Esophagus squamous epithelium (tissue), 5 donors: ENCODE data around the gene MAML3. TPM values are rescaled to one million over a fixed set of nuclear protein-coding genes. Genes with fewer than 3 reads are reported as not detected.

Experiments
- DNase-seq: peaks from one replicate; lab custom pipeline; 2025; lab: John Stamatoyannopoulos, UW
- H3K27ac ChIP-seq, 4 donors: fragments of 200-600 bp; sonication (generic); one replicate each; pipeline ENCODE4 v1.5.1; 2016 to 2019; ENCODE audit warnings: mild to moderate bottlenecking in 1 of 4
- H3K27me3 ChIP-seq, 4 donors: fragments of 200-600 bp; sonication (generic); 1 replicate in 3 of 4; 2 replicates in 1 of 4; pipeline versions ENCODE4 v1.5.1 to v1.6.0; 2017 to 2021; ENCODE audit warnings: antibody characterized with exemption in 1 of 4
- H3K36me3 ChIP-seq, 3 donors: fragments of 200-600 bp; sonication (generic); one replicate each; pipeline ENCODE4 v1.5.1; 2016 to 2019
- H3K4me1 ChIP-seq, 3 donors: fragments of 200-600 bp; sonication (generic); one replicate each; pipeline ENCODE4 v1.5.1; 2017 to 2019
- H3K4me3 ChIP-seq, 4 donors: fragments of 200-600 bp; sonication (generic); 1 replicate in 3 of 4; 2 replicates in 1 of 4; pipeline ENCODE4 v1.5.1; 2016 to 2019; ENCODE audit warnings: mild to moderate bottlenecking in 2 of 4, moderate library complexity in 1 of 4
- H3K9me3 ChIP-seq, 3 donors: fragments of 200-600 bp; sonication (generic); one replicate each; pipeline ENCODE4 v1.5.1; 2016 to 2019
- POLR2A ChIP-seq, 4 donors: fragments of 450-650 bp; IDR thresholded peaks; one replicate each; pipeline ENCODE4 v1.6.1; 2017; ENCODE audit warnings: antibody characterized with exemption in 4 of 4, mild to moderate bottlenecking in 4 of 4, moderate library complexity in 3 of 4
- WGBS, 2 donors: methylation state at CpG; one replicate each; pipeline ENCODE4 v1.1.5; 2018; 5-methylcytosine and 5-hydroxymethylcytosine counted together
- intact Hi-C: fragments of 100-400 bp; cut with DNase I; formaldehyde crosslinking; loops from one replicate; pipeline ENCODE4 v1.15.0; 2022
- total RNA-seq, 4 donors: library from RNA; depleted of rRNA; stranded (reverse); fragments of >200 nt; gene quantifications; one replicate each; pipeline ENCODE4 v1.1.0, GENCODE V29; 2016
- TF ChIP-seq, protein P1 (sequence below), 6 experiments: fragments of 450-650 bp in 4 of 6; fragments of 200-600 bp in 2 of 6; sonication (generic) in 2 of 6; IDR thresholded peaks; one replicate each; pipeline ENCODE4 v1.5.1; 2016 to 2019; ENCODE audit warnings: antibody characterized with exemption in 6 of 6, mild to moderate bottlenecking in 4 of 6, moderate library complexity in 4 of 6
- donor health status: DM: yes; HTN: yes; CAD: no.

MAML3 gene
- total RNA-seq, 4 donors from 2014 or later = 6.9 to 14.2 (median 8.9) TPM

DNA sequence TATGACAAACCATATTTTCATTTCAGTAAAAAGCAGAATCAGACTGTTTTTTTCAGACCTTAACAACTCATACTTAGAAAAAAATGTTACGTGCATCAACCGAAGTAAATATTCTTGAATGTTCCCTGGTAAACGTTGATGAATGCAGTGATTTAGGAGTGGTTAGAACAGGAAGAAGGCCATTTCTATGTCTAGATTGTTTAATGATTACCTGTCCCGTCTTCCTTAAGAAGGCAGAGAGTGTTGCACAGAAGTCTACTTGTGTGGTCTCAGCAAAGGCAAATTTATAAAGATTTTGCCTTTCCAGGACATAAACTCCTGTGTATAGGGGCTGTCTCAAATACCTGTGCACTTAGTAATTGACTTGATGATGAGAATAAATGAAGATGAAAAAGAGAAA lies 353.9 kb downstream of the MAML3 start:
- H3K4me3 ChIP-seq = no peak overlapping the region
- intact Hi-C loops = no loop called here
- WGBS, 2 donors = 81 to 82% methylated on average over 4 of the region's 4 CpGs
- H3K36me3 ChIP-seq = no peaks in the 10 kb centered on the region
- H3K27me3 ChIP-seq = no peaks in the 10 kb centered on the region
- TF ChIP-seq, protein P1, sequence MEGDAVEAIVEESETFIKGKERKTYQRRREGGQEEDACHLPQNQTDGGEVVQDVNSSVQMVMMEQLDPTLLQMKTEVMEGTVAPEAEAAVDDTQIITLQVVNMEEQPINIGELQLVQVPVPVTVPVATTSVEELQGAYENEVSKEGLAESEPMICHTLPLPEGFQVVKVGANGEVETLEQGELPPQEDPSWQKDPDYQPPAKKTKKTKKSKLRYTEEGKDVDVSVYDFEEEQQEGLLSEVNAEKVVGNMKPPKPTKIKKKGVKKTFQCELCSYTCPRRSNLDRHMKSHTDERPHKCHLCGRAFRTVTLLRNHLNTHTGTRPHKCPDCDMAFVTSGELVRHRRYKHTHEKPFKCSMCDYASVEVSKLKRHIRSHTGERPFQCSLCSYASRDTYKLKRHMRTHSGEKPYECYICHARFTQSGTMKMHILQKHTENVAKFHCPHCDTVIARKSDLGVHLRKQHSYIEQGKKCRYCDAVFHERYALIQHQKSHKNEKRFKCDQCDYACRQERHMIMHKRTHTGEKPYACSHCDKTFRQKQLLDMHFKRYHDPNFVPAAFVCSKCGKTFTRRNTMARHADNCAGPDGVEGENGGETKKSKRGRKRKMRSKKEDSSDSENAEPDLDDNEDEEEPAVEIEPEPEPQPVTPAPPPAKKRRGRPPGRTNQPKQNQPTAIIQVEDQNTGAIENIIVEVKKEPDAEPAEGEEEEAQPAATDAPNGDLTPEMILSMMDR (IDR thresholded peaks at IDR 0.05) = no peak
- TF ChIP-seq POLR2A (IDR thresholded peaks at IDR 0.05) = no peak
- H3K9me3 ChIP-seq = no peaks in the 10 kb centered on the region
- peaks cover 0 to 30% (median 0%) of the 10 kb centered on the region in 3 donors for H3K4me1 ChIP-seq
- H3K27ac ChIP-seq = no peak overlapping the region
- DNase-seq = no peak

GRCh38 chr4:139799615-139800014 lies 354.4 kb downstream of the MAML3 start:
- intact Hi-C loops = no loop called here

DNA sequence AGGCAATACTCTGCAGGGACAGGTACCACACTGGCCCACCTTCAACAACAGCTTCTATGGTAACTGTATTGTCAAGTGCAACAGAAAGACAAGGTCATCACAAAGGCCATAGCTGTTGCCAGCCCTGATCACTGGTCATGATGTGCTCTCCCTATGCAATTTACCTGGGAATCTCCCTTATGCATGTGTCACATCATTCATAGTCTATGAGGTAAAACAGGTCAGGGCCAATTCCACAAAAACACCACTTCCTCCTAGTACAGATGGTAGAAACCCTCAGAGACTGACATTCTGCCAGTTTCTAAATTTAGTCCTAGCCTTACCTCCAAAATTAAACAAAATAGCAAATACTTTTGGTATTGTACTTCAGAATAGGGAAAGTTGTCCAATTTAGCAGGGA lies 355.5 kb downstream of the MAML3 start:
- peaks cover 0 to 38% (median 0%) of the 10 kb centered on the region in 3 donors for H3K4me1 ChIP-seq
- H3K27ac ChIP-seq = no peak overlapping the region
- no peak for TF ChIP-seq POLR2A (IDR thresholded peaks at IDR 0.05)
- TF ChIP-seq, protein P1 (IDR thresholded peaks at IDR 0.05) = no peak
- DNase-seq = no peak
- intact Hi-C loops = no loop called here
- H3K9me3 ChIP-seq = no peaks in the 10 kb centered on the region
- no peak overlapping the region for H3K4me3 ChIP-seq
- no peaks in the 10 kb centered on the region for H3K27me3 ChIP-seq
- H3K36me3 ChIP-seq = no peaks in the 10 kb centered on the region

More at GRCh38 chr4:139799615-139800014, 354.4 kb downstream of the MAML3 start:
- no peak for TF ChIP-seq POLR2A (IDR thresholded peaks at IDR 0.05)
- TF ChIP-seq, protein P1 (IDR thresholded peaks at IDR 0.05) = no peak
- no peak overlapping the region for H3K4me3 ChIP-seq
- no peak for DNase-seq
- H3K36me3 ChIP-seq = no peaks in the 10 kb centered on the region
- no peak overlapping the region for H3K27ac ChIP-seq
- no peaks in the 10 kb centered on the region for H3K9me3 ChIP-seq
- H3K27me3 ChIP-seq = no peaks in the 10 kb centered on the region
- H3K4me1 ChIP-seq = peaks cover 0 to 35% (median 0%) of the 10 kb centered on the region in 3 donors

DNA sequence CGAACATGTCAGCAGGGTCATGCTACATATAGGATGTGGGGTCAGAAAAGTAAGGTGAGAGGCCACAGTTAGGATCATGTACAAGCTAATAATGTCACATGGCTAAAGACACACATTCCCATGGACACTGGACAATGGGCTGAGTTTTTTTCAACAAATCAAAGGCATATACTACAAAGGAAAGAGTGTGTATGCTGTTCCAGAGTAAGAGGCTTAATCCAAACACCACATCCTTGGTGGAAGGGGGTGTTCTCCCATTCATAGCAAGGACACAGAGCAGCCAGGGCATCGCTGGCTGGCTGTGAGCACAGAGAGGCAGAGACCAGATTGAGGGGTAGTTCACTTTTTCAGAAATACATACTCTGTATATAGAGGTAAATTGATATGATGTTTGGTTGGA lies 356.7 kb downstream of the MAML3 start:
- Histone ChIP-seq H3K27ac (no peak overlapping the region), H3K27me3 (no peaks in the 10 kb centered on the region), H3K36me3 (no peaks in the 10 kb centered on the region), H3K4me3 (no peak overlapping the region), H3K4me1 (peaks cover 0 to 42% (median 0%) of the 10 kb centered on the region in 3 donors), H3K9me3 (no peaks in the 10 kb centered on the region)
- DNase-seq = no peak
- WGBS, 2 donors = 79 to 94% methylated on average over 2 of the region's 2 CpGs
- intact Hi-C loops = no loop called here
- TF ChIP-seq, protein P1 (IDR thresholded peaks at IDR 0.05) = no peak
- TF ChIP-seq POLR2A (IDR thresholded peaks at IDR 0.05) = no peak

GRCh38 chr4:139795527-139796314 lies 358.3 kb downstream of the MAML3 start:
- Histone ChIP-seq H3K36me3 (no peaks in the 10 kb centered on the region), H3K4me1 (peaks cover 0 to 55% (median 0%) of the 10 kb centered on the region in 3 donors), H3K27ac (no peak overlapping the region), H3K4me3 (no peak overlapping the region), H3K9me3 (no peaks in the 10 kb centered on the region), H3K27me3 (no peaks in the 10 kb centered on the region)
- TF ChIP-seq, protein P1 (IDR thresholded peaks at IDR 0.05) = no peak
- no peak for TF ChIP-seq POLR2A (IDR thresholded peaks at IDR 0.05)
- intact Hi-C loops = no loop called here
- no peak for DNase-seq
- WGBS, 2 donors = 63 to 72% methylated on average over 8 of the region's 8 CpGs
